GM21825 (cell line): Measurements from ENCODE around the gene PODXL2.
"Not testable (repeated sequence)": the region's sequence is repeated elsewhere in the genome, so short reads cannot be mapped to it uniquely, and the experiment has no call there.

Source experiments
- ATAC-seq: cut with Tn5 transposase; IDR thresholded peaks from one replicate; pipeline ENCODE4 v1.9.1; 2021; ENCODE audit warnings: mild to moderate bottlenecking, moderate library complexity; ENCODE audit not compliant: unreplicated experiment

Gene PODXL2

GRCh38 chr3:127605547-127605946 lies 23.4 kb upstream of the PODXL2 start:
- ATAC-seq = not testable (repeated sequence)

- ATAC-seq = no peak
These were observed 22.7 kb upstream of the PODXL2 start for GRCh38 chr3:127606086-127606805.

GRCh38 chr3:127606981-127607595 lies 21.9 kb upstream of the PODXL2 start:
- ATAC-seq = no peak

- ATAC-seq = no peak
These were observed 21.2 kb upstream of the PODXL2 start for GRCh38 chr3:127607675-127608361.

GRCh38 chr3:127608362-127608718 lies 20.6 kb upstream of the PODXL2 start:
- no peak for ATAC-seq

DNA sequence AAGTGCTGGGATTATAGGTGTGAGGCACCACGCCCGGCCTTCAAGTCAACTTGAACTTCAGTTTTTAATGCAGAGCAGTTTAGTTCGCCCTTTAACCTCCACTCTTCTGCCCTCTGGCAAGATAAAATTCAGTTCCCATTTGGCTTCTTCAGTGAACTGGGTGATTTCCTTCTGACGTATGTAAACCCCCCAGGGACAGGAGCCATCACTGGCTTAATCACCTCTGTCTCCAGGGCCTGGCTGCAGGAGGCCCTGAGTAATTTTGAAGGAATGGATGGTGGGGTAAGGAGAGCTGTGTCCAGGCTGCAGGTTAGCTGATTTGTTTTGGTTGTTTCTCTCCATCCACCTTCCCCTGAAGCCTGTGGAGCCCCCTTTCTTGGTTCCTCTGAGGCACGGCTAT lies 18.9 kb upstream of the PODXL2 start:
- no peak for ATAC-seq

DNA sequence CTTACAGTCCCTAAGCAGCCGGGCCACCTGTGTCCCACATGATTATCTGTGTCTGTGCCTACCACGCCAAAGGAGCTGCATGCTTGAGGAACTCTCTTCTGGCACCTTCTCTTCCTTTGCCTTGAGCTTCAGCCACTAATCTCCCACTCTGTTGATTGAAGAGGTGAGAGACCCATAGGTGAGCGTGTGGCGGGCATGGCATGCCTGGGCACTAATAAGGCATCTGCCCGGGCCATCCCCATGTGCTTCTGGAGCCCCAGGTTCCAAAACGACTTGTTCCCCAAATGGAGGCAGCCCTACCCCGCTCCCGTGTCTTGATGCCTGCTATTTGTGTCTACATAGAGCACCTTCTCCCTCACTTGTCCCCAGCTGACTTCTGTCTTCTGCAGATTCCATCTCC lies 17.7 kb upstream of the PODXL2 start:
- no peak for ATAC-seq

- no peak for ATAC-seq
These were observed 16.0 kb upstream of the PODXL2 start for GRCh38 chr3:127612966-127613365.

- ATAC-seq = no peak
These were observed 15.6 kb upstream of the PODXL2 start for GRCh38 chr3:127613406-127613805.

DNA sequence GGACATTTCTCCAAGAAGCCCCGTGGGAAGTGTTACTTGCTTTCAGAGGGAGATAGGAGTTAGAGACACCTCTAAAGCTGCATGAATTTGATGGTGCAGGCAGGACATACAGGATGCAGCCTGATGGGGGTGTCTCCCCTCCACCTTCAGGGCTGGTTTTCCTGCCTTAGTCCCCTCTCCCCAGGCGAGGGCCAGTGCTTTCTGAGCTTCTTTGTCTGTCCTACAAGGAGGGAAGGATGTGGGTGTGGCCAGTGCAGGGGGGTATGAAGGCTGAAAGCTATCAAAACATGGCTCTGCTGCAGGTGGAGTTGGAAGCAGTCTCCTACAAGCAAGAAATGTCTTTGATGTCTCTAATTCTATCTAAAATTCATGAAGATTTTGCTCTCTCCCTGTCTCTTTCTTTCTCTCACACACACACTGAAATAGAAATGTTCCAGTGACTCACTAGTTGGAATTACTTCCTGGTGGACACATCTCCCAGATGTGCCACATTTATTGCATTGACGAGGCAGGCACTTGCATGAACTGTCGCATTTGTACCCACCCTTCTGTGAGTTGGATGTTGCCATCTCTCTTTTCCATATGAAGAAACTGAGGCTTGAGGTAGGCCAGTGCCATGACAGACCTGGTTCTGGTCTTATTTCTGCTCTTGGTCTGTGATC lies 13.9 kb upstream of the PODXL2 start:
- ATAC-seq = no peak

- no peak for ATAC-seq
These were observed 13.2 kb upstream of the PODXL2 start for GRCh38 chr3:127615631-127616305.

GRCh38 chr3:127616836-127617605 lies 12.0 kb upstream of the PODXL2 start:
- ATAC-seq = no peak

GRCh38 chr3:127618891-127619290 lies 10.1 kb upstream of the PODXL2 start:
- ATAC-seq = no peak

GRCh38 chr3:127620637-127621375 lies 8.2 kb upstream of the PODXL2 start:
- no peak for ATAC-seq

DNA sequence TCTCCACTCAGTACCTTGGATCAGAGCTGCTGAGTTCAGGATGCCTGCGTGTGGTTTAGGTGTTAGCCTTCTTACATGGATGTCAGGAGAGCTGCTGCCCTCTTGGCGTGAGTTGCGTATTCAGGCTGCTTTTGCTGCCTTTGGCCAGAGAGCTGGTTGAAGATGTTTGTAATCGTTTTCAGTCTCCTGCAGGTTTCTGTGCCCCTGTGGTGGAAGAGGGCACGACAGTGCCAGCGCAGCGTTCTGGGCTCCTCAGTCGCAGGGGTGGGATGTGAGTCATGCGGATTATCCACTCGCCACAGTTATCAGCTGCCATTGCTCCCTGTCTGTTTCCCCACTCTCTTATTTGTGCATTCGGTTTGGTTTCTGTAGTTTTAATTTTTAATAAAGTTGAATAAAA lies 7.0 kb upstream of the PODXL2 start:
- no peak for ATAC-seq

- no peak for ATAC-seq
These were observed 6.0 kb upstream of the PODXL2 start for GRCh38 chr3:127622772-127623576.

DNA sequence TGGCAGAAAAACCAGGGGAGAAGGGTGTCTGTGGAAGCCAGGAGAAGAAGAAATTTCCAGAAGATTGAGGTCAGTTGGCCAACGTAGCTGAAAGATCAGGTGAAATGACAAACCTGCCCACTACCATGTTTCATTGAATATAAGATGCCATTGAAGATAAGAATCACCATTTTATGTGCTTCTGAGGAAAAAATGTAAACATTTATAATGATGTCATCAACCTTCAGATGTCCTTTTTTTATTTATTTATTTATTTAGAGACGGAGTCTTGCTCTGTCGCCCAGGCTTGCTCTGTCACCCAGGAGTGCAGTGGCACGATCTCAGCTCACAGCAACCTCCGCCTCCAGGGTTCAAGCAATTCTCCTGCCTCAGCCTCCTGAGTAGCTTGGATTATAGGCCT lies 4.9 kb upstream of the PODXL2 start:
- no peak for ATAC-seq

DNA sequence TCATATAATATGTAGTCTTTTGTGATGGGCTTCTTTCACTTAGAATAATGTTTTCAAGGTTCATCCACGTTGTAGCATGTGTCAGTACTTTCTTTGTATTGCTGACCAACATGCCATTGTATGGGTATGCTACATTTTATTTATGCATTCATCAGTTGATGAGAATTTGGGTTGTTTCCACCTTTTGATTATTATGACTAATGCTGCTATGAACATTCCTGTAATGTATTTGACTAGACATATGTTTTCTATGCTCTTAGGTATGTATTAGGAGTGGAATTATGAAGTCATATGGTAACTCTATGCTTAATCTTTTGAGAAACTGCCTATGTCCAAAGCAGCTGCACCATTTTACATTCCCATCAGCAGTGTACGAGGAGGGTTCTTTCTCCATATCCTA lies 3.2 kb upstream of the PODXL2 start:
- ATAC-seq = no peak

- no peak for ATAC-seq
These were observed 578 bp upstream of the PODXL2 start for GRCh38 chr3:127628426-127628787.
